B cell (primary cell): Measurements from ENCODE around the gene LURAP1L. TPM values are rescaled to one million over a fixed set of nuclear protein-coding genes. Genes with fewer than 3 reads are reported as not detected.

ENCODE experiments used
- ATAC-seq: fragments of 200-7000 bp; cut with Tn5 transposase; one replicate; pipeline ENCODE4 v1.10.0; 2021; ENCODE audit warnings: low read depth, mild to moderate bottlenecking, moderate number of reproducible peaks, moderate library complexity
- CTCF ChIA-PET: fragments of 350-600 bp; sonication (Branson Sonifier 250); formaldehyde crosslinking; loops from one replicate; lab custom pipeline; 2021; ENCODE audit warnings: antibody characterized with exemption, inconsistent platforms; lab: Charles Lee
- POLR2A ChIA-PET: fragments of 350-600 bp; sonication (Branson Sonifier 250); formaldehyde crosslinking; loops from one replicate; lab custom pipeline; 2021; ENCODE audit warnings: antibody characterized with exemption; lab: Charles Lee
- DNase-seq: peaks from one replicate; pipeline ENCODE4 v3.0.0; 2013
- H2AFZ ChIP-seq: 2 replicates; pipeline ENCODE4 v1.6.1; 2012; ENCODE audit warnings: mild to moderate bottlenecking, low read depth, low read length; ENCODE audit not compliant: insufficient read depth, poor library complexity, severe bottlenecking
- H3K27ac ChIP-seq, 2 donors: 1 replicate in 1 of 2; 2 replicates in 1 of 2; pipeline ENCODE4 v1.5.1; 2012 to 2013; ENCODE audit warnings: low read length in 2 of 2, mild to moderate bottlenecking in 2 of 2, moderate library complexity in 1 of 2
- H3K27me3 ChIP-seq, 4 experiments: fragments of 200-600 bp in 1 of 4; sonication (generic) in 1 of 4; replicated peaks in 1 of 4; 1 replicate in 2 of 4; 2 replicates in 2 of 4; pipeline versions ENCODE4 v1.6.1 to v1.7.0; 2013 to 2016; ENCODE audit warnings: low read length in 3 of 4, mild to moderate bottlenecking in 2 of 4, mixed read lengths in 1 of 4, moderate library complexity in 1 of 4; ENCODE audit not compliant: insufficient read depth in 4 of 4, control insufficient read depth in 3 of 4; ENCODE audit errors: control extremely low read depth in 1 of 4
- H3K36me3 ChIP-seq, 2 experiments: replicated peaks in 1 of 2; 1 replicate in 1 of 2; 2 replicates in 1 of 2; pipeline versions ENCODE4 v1.6.1 to v1.7.1; 2013; ENCODE audit warnings: low read length in 1 of 2; ENCODE audit not compliant: insufficient read depth in 2 of 2, control insufficient read depth in 1 of 2; ENCODE audit errors: control extremely low read depth in 1 of 2, extremely low read depth in 1 of 2
- H3K4me1 ChIP-seq, 2 donors: fragments of 200-600 bp in 1 of 2; sonication (generic) in 1 of 2; 1 replicate in 1 of 2; 2 replicates in 1 of 2; pipeline versions ENCODE4 v1.5.1 to v1.6.1; 2013 to 2017; ENCODE audit warnings: low read length in 2 of 2; ENCODE audit not compliant: control insufficient read depth in 2 of 2, insufficient read depth in 2 of 2
- H3K4me2 ChIP-seq: replicated peaks from 2 replicates; pipeline ENCODE3; 2012; ENCODE audit warnings: mild to moderate bottlenecking, low read depth, low read length; ENCODE audit not compliant: poor library complexity, severe bottlenecking
- H3K4me3 ChIP-seq, 5 experiments: fragments of 200-600 bp in 1 of 5; sonication (generic) in 1 of 5; 1 replicate in 3 of 5; 2 replicates in 2 of 5; pipeline versions ENCODE4 v1.5.1 to v1.7.0; 2011 to 2016; ENCODE audit warnings: low read length in 4 of 5, mild to moderate bottlenecking in 4 of 5, low read depth in 2 of 5, control low read depth in 1 of 5, moderate library complexity in 1 of 5; ENCODE audit not compliant: insufficient read depth in 1 of 5; ENCODE audit errors: control extremely low read depth in 1 of 5, extremely low read depth in 1 of 5
- H3K79me2 ChIP-seq: fragments of 200-600 bp; sonication (generic); one replicate; pipeline ENCODE4 v1.6.0; 2016; ENCODE audit warnings: low read length; ENCODE audit not compliant: control insufficient read depth, insufficient read depth
- H3K9ac ChIP-seq: fragments of 200-600 bp; sonication (generic); 2 replicates; pipeline ENCODE4 v1.6.1; 2017; ENCODE audit warnings: mild to moderate bottlenecking, low read length, moderate library complexity
- H3K9me3 ChIP-seq, 3 donors: one replicate each; pipeline versions ENCODE4 v1.6.1 to v1.7.1; 2013; ENCODE audit warnings: low read length in 2 of 3; ENCODE audit not compliant: control insufficient read depth in 2 of 3, insufficient read depth in 1 of 3; ENCODE audit errors: control extremely low read depth in 1 of 3
- H4K20me1 ChIP-seq: 2 replicates; pipeline ENCODE4 v1.6.0; 2012; ENCODE audit warnings: mild to moderate bottlenecking, low read length; ENCODE audit not compliant: insufficient read depth, control insufficient read depth, poor library complexity, severe bottlenecking
- H3K27ac Mint-ChIP-seq: one replicate; pipeline ENCODE4 v1.8.0; 2021; ENCODE audit warnings: mixed read lengths
- H3K27me3 Mint-ChIP-seq: one replicate; pipeline ENCODE4 v1.8.0; 2021; ENCODE audit warnings: mixed read lengths
- H3K4me1 Mint-ChIP-seq: one replicate; pipeline ENCODE4 v1.8.0; 2021; ENCODE audit warnings: mixed read lengths
- H3K4me3 Mint-ChIP-seq: one replicate; pipeline ENCODE4 v1.8.0; 2021; ENCODE audit warnings: mixed read lengths
- H3K9me3 Mint-ChIP-seq: one replicate; pipeline ENCODE4 v1.8.0; 2022; ENCODE audit warnings: mixed read lengths; ENCODE audit not compliant: insufficient read depth
- CTCF ChIP-seq: fragments of 200-600 bp; IDR thresholded peaks from one replicate; pipeline ENCODE4 v1.8.0; 2022; ENCODE audit warnings: antibody characterized with exemption, mild to moderate bottlenecking
- EZH2 ChIP-seq: IDR thresholded peaks from 2 replicates; pipeline ENCODE4 v1.6.1; 2012; ENCODE audit warnings: borderline replicate concordance, low read depth, mild to moderate bottlenecking, moderate library complexity, low read length; ENCODE audit not compliant: insufficient read depth, poor library complexity, severe bottlenecking
- WGBS: methylation state at CpG from one replicate; pipeline ENCODE4 v1.1.5; 2013; ENCODE audit warnings: missing lambda C conversion rate; ENCODE audit not compliant: insufficient coverage; 5-methylcytosine and 5-hydroxymethylcytosine counted together
- intact Hi-C: fragments of 100-400 bp; cut with micrococcal nuclease; formaldehyde crosslinking; loops from one replicate; pipeline ENCODE4 v1.10.0; 2022
- polyA plus RNA-seq: library from polyadenylated mRNA; depleted of rRNA; stranded (reverse); fragments of >200 nt; gene quantifications from 2 replicates; pipeline ENCODE4 v1.2.3, GENCODE V29; 2012
- total RNA-seq, 2 donors: library from RNA; stranded (reverse); fragments of 120-200 nt in 1 of 2; gene quantifications; 1 replicate in 1 of 2; 2 replicates in 1 of 2; pipeline versions ENCODE4 v1.2.3 to v1.2.4, GENCODE V29; 2013 to 2022

LURAP1L gene
- total and polyA plus RNA-seq, 2 donors (not counting 1 experiment from before 2014, with no cell fraction given), result not detected

DNA sequence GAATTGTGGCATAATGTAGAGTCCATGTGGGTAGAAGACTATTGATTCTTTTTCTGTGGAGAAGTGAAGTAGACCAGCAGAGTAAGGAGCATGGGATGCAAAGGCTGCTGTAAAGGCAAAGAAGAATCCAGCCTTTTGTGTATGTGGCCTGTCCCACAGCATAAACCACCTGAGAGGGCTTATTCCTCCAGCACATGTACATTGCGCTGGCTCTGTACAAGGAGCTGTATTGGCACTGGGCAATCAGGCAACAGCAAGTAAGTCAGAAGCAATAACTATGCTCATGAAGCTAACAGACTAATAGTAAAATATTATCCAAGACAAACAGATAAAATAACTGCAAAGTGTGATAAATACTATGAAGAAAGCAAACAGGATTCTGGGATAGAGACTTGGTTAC is 86.2 kb downstream of the LURAP1L start:
- Histone ChIP-seq H3K4me1 (no peaks in the 10 kb centered on the region), H3K79me2 (no peaks in the 10 kb centered on the region), H3K27me3 (no peaks in the 10 kb centered on the region), H3K4me3 (no peak overlapping the region), H3K27ac (no peak overlapping the region), H3K9ac (no peak overlapping the region), H2AFZ (no peak overlapping the region), H3K9me3 (peaks cover 0 to 4% (median 0%) of the 10 kb centered on the region in 3 donors), H3K36me3 (no peaks in the 10 kb centered on the region), H4K20me1 (no peaks in the 10 kb centered on the region), H3K4me2 (no peak overlapping the region)
- DNase-seq (no peak), ATAC-seq (no peak)
- Mint-ChIP-seq H3K27ac (no peak overlapping the region), H3K4me1 (no peaks in the 10 kb centered on the region), H3K4me3 (no peak overlapping the region), H3K27me3 (no peaks in the 10 kb centered on the region), H3K9me3 (peaks cover 2% of the 10 kb centered on the region)
- ChIA-PET POLR2A (no interaction called here), CTCF (no interaction called here)
- no peak for TF ChIP-seq CTCF
- no peak for TF ChIP-seq EZH2
- intact Hi-C loops, result no loop called here
- WGBS, result 100% methylated on average over 1 of the region's 1 CpG

- Histone ChIP-seq H3K27me3 (no peaks in the 10 kb centered on the region), H2AFZ (no peak overlapping the region), H3K36me3 (no peaks in the 10 kb centered on the region), H3K27ac (no peak overlapping the region), H3K4me2 (no peak overlapping the region), H3K9ac (no peak overlapping the region), H3K79me2 (no peaks in the 10 kb centered on the region), H3K9me3 (peaks cover 0 to 4% (median 0%) of the 10 kb centered on the region in 3 donors), H3K4me3 (no peak overlapping the region), H3K4me1 (no peaks in the 10 kb centered on the region), H4K20me1 (no peaks in the 10 kb centered on the region)
- no peaks in the 10 kb centered on the region for H3K4me1 Mint-ChIP-seq
- no peaks in the 10 kb centered on the region for H3K27me3 Mint-ChIP-seq
- DNase-seq, result no peak
- no peak for TF ChIP-seq EZH2
- TF ChIP-seq CTCF, result no peak
- H3K4me3 Mint-ChIP-seq, result no peak overlapping the region
- H3K9me3 Mint-ChIP-seq, result peaks cover 2% of the 10 kb centered on the region
- ChIA-PET CTCF (no interaction called here), POLR2A (no interaction called here)
- intact Hi-C loops, result no loop called here
- no peak for ATAC-seq
- no peak overlapping the region for H3K27ac Mint-ChIP-seq
- 80% methylated on average over 1 of the region's 3 CpGs for WGBS
Observed at GRCh38 chr9:12862611-12863410, 88.0 kb downstream of the LURAP1L start.
